PC-9 (cell line): Measurements from ENCODE around the gene PIP5K1B. TPM values are rescaled to one million over a fixed set of nuclear protein-coding genes. Genes with fewer than 3 reads are reported as not detected.

Experiments used
- BruUV-seq: library from RNA; stranded (reverse); fragments of 400-500 nt; replicated peaks from 2 replicates; lab custom pipeline; 2021; lab: Mats Ljungman, UMichigan
- CTCF ChIA-PET: fragments of 300-600 bp; sonication (Branson Sonifier 250); formaldehyde crosslinking; loops from one replicate; lab custom pipeline; 2022; ENCODE audit warnings: antibody characterized with exemption; lab: Charles Lee
- POLR2A ChIA-PET: fragments of 300-600 bp; sonication (Branson Sonifier 250); formaldehyde crosslinking; loops from one replicate; lab custom pipeline; 2022; ENCODE audit warnings: antibody characterized with exemption; ENCODE audit not compliant: unreplicated experiment; lab: Charles Lee
- DNase-seq, 2 experiments: peaks; one replicate each; pipeline versions ENCODE4 v3.0.0 to v3.0.0-alpha.2; 2015 to 2022; ENCODE audit warnings: mixed read lengths in 1 of 2
- H2AFZ ChIP-seq: fragments of 200-600 bp; sonication (generic); 2 replicates; pipeline ENCODE4 v1.8.1; 2017; ENCODE audit warnings: antibody characterized with exemption
- H3F3A ChIP-seq: fragments of 200-600 bp; sonication (generic); 2 replicates; pipeline ENCODE4 v1.8.1; 2017; ENCODE audit warnings: antibody characterized with exemption, mild to moderate bottlenecking, low read depth; ENCODE audit not compliant: insufficient read depth
- H3K27ac ChIP-seq: fragments of 200-600 bp; sonication (generic); 2 replicates; pipeline ENCODE4 v1.6.1; 2016; ENCODE audit warnings: mixed run types
- H3K27me3 ChIP-seq: fragments of 200-600 bp; sonication (generic); 2 replicates; pipeline ENCODE4 v1.6.1; 2016; ENCODE audit warnings: low read depth, mixed run types; ENCODE audit not compliant: insufficient read depth
- H3K36me3 ChIP-seq: fragments of 200-600 bp; sonication (generic); 2 replicates; pipeline ENCODE4 v1.6.1; 2016; ENCODE audit warnings: low read depth, mixed run types
- H3K4me1 ChIP-seq: fragments of 200-600 bp; sonication (generic); replicated peaks from 2 replicates; pipeline ENCODE4 v1.6.1; 2016; ENCODE audit warnings: mixed run types; ENCODE audit not compliant: insufficient read depth
- H3K4me2 ChIP-seq: fragments of 200-600 bp; sonication (generic); 2 replicates; pipeline ENCODE4 v1.6.1; 2017; ENCODE audit warnings: mixed run types
- H3K4me3 ChIP-seq: fragments of 200-600 bp; sonication (generic); 2 replicates; pipeline ENCODE4 v1.6.1; 2016; ENCODE audit warnings: mixed run types
- H3K79me2 ChIP-seq: fragments of 200-600 bp; sonication (generic); 2 replicates; pipeline ENCODE4 v1.6.1; 2017; ENCODE audit warnings: low read depth, mixed run types
- H3K9me2 ChIP-seq: fragments of 200-600 bp; sonication (generic); 2 replicates; pipeline ENCODE4 v1.8.1; 2017; ENCODE audit warnings: mild to moderate bottlenecking; ENCODE audit not compliant: insufficient read depth
- H3K9me3 ChIP-seq: fragments of 200-600 bp; sonication (generic); 2 replicates; pipeline ENCODE4 v1.8.1; 2016; ENCODE audit warnings: low read depth; ENCODE audit not compliant: insufficient read depth
- H4K20me1 ChIP-seq: fragments of 200-600 bp; sonication (generic); 2 replicates; pipeline ENCODE4 v1.8.1; 2017; ENCODE audit not compliant: insufficient read depth
- CTCF ChIP-seq: fragments of 200-600 bp; sonication (generic); conservative IDR thresholded peaks from 2 replicates; pipeline ENCODE4 v1.6.1; 2017; ENCODE audit warnings: mixed run types, antibody characterized with exemption, mild to moderate bottlenecking, moderate library complexity
- EZH2 ChIP-seq: fragments of 200-600 bp; sonication (generic); IDR thresholded peaks from 2 replicates; pipeline ENCODE4 v1.8.0; 2017; ENCODE audit warnings: antibody characterized with exemption, low read depth
- intact Hi-C: fragments of 100-400 bp; cut with micrococcal nuclease; formaldehyde crosslinking; loops from one replicate; pipeline ENCODE4 v1.10.0; 2022; ENCODE audit not compliant: unreplicated experiment
- total RNA-seq: library from RNA; stranded (reverse); gene quantifications from 2 replicates; pipeline ENCODE4 v1.2.3, GENCODE V29; 2021

The PIP5K1B gene
- total RNA-seq, 1 experiment from 2014 or later: not detected

DNA sequence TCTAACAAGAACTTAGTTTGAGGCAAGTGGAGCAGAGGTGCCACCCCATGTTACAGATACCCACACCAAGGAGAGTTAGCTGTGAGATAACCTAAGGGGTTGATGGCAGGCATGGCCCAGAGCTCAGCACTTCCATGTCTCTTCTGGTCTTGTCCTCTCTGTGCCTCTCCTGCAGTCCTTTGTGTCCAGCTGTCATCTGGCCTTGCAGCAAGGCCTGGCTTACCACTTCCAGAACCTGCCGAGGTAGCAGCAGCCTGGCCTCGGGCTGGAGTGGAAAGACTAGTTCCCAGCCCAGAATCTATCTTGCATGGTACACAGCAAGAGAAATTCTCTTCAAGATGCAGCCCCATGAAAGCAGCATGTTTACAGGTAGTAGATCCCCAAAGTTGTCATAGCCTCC is 41.5 kb downstream of the PIP5K1B start:
- no peak overlapping the region for H3K4me2 ChIP-seq
- no peaks in the 10 kb centered on the region for H3K9me3 ChIP-seq
- no peak overlapping the region for H3K4me3 ChIP-seq
- no peaks in the 10 kb centered on the region for H3K79me2 ChIP-seq
- H2AFZ ChIP-seq: no peak overlapping the region
- H3K36me3 ChIP-seq: no peaks in the 10 kb centered on the region
- no peaks in the 10 kb centered on the region for H3F3A ChIP-seq
- no TSS peak for BruUV-seq
- H3K27me3 ChIP-seq: peaks cover 6% of the 10 kb centered on the region; the same call in 1 of the 2 replicates
- H3K27ac ChIP-seq: no peak overlapping the region
- no peak for DNase-seq
- TF ChIP-seq CTCF: no peak
- no peaks in the 10 kb centered on the region for H4K20me1 ChIP-seq
- 0 out of 2 replicates have a peak, but pooled peaks cover 5% of the 10 kb centered on the region for H3K4me1 ChIP-seq
- ChIA-PET POLR2A (no interaction called here), CTCF (no interaction called here)
- H3K9me2 ChIP-seq: no peaks in the 10 kb centered on the region
- intact Hi-C loops: no loop called here

GRCh38 chr9:68747043-68747533 is 42.0 kb downstream of the PIP5K1B start:
- ChIA-PET POLR2A (no interaction called here), CTCF (no interaction called here)
- TF ChIP-seq EZH2 (no peak), CTCF (no peak)
- Histone ChIP-seq H3K9me2 (no peaks in the 10 kb centered on the region), H2AFZ (no peak overlapping the region), H3K79me2 (no peaks in the 10 kb centered on the region), H3K36me3 (no peaks in the 10 kb centered on the region), H3F3A (no peaks in the 10 kb centered on the region), H3K4me1 (0 out of 2 replicates have a peak, but pooled peaks cover 5% of the 10 kb centered on the region), H3K27me3 (peaks cover 6% of the 10 kb centered on the region; the same call in 1 of the 2 replicates), H3K4me3 (no peak overlapping the region), H3K9me3 (no peaks in the 10 kb centered on the region), H4K20me1 (no peaks in the 10 kb centered on the region), H3K27ac (no peak overlapping the region), H3K4me2 (0 out of 2 replicates have a peak overlapping the region, but pooled peaks have one; percentile 27)
- BruUV-seq: no TSS peak
- intact Hi-C loops: no loop called here
- peak in 1 of 2 experiments; percentile 81 for DNase-seq

DNA sequence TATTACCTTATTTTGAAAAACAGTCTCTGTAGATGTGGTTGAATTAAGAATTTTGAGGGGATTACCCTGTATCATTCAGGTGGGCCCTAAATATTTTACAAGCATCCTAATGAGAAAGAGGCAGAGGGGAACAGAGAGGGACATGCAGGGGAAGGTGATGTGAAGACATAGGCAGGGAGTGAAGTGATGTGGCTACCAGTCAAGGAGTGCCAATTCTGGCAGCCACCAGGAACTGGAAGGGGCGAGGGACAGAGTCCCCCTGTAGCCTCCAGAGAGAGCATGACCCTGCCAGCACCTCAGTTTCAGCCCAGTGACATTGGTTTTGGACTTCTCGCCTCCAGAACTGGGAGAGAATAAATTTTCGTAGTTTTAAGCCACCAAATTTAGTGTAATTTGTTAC is 44.1 kb downstream of the PIP5K1B start:
- H3K27ac ChIP-seq: no peak overlapping the region
- H3K4me2 ChIP-seq: no peak overlapping the region
- H3K36me3 ChIP-seq: no peaks in the 10 kb centered on the region
- H3K4me3 ChIP-seq: no peak overlapping the region
- no TSS peak for BruUV-seq
- CTCF ChIA-PET: no interaction called here
- H3F3A ChIP-seq: no peaks in the 10 kb centered on the region
- intact Hi-C loops: no loop called here
- H3K79me2 ChIP-seq: no peaks in the 10 kb centered on the region
- TF ChIP-seq EZH2 (no peak), CTCF (no peak)
- H3K4me1 ChIP-seq: 0 out of 2 replicates have a peak, but pooled peaks cover 5% of the 10 kb centered on the region
- peaks cover 6% of the 10 kb centered on the region; the same call in 1 of the 2 replicates for H3K27me3 ChIP-seq
- POLR2A ChIA-PET: no interaction called here
- no peaks in the 10 kb centered on the region for H4K20me1 ChIP-seq
- DNase-seq: no peak
- no peak overlapping the region for H2AFZ ChIP-seq
- H3K9me2 ChIP-seq: no peaks in the 10 kb centered on the region
- no peaks in the 10 kb centered on the region for H3K9me3 ChIP-seq
